Activated effector memory CD4-positive, alpha-beta T cell treated with Interleukin-2 at 50 U/mL for 16 hours (primary cell): ENCODE data around the gene MTOR.
"Not testable (repeated sequence)": the region's sequence is repeated elsewhere in the genome, so short reads cannot be mapped to it uniquely, and the experiment has no call there.

Experiments
- DNase-seq: peaks from one replicate; pipeline ENCODE4 v3.0.0-alpha.2; 2020

MTOR gene

DNA sequence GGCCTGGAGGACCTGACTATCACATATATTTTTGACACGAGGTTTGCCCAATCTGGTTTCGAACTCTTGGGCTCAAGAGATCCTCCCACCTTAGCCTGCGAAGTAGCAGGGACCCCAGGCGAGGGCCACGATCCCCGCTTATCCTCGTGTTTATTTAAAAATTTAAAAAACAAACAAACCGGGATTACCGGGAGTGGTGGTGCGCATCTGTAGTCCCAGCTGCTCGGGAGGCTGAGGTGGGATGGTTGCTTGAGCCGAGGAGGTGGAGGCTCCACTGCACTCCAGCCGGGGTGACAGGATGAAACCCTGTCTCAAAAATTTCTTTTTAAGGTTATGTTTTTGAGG lies 162.2 kb downstream of the MTOR start:
- DNase-seq, result no peak

DNA sequence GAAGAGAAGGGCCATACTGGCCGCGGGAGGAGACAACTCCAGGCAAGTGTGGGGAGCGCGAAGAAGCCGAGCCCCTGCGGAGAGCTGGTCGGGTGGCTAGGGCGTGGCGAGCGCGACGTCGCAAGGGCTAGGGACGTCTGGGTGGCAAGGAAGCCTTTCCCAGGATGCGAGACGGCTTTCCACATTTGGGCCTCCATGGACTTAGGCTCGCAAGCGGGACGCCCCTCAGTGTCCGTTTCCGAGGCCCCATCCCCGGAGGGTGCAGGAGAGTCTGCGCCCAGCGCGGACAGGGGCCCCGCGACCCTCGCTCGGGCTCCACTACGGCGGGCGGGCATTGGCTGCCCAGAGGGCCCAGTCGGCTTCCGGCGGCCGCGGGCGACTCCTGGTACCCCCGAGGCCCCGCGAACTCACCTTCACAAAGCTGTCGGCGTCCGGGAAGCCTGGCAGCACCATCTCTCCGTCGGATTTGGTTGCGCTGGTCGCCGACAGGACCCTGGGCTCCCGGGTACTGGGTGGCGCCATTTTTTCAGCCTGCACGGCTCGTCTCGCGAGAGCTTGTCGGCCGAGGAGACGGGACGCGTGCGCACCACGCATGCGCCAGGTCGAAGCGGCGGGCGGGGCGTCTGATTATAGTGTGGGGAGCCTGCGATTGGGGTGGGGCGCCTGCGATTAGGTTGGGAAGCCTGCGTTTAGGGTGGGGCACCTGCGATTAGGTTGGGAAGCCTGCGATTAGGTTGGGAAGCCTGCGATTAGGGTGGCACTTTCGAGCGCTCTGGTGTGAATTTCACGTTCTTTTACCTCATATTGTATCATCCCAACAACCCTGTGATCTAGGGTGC lies 162.8 kb downstream of the MTOR start, which contains the start of gene EXOSC10:
Gene EXOSC10, minus strand, starts transcription at position 560 of the 839 bp plus-strand sequence. Its CDS starts 38 bp downstream, at position 522.
- peak; percentile 91 for DNase-seq

DNA sequence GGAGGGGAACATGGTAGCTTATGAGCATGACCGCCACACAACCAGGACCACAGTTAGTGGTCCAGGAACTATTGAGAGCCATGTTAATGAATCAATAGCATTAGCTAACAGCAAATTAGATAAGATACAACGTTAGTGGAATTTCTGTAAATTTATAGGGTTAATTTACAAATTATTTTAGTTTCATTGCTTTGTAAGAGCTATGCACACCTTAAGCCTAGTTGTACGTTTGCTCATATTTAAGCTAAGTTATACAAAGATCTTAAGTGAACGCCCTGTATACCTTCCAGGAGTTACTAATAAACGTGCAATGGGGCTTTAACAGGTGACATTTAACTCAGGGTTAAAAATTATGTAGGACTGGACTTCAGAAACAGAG lies 163.4 kb downstream of the MTOR start:
- no peak for DNase-seq

DNA sequence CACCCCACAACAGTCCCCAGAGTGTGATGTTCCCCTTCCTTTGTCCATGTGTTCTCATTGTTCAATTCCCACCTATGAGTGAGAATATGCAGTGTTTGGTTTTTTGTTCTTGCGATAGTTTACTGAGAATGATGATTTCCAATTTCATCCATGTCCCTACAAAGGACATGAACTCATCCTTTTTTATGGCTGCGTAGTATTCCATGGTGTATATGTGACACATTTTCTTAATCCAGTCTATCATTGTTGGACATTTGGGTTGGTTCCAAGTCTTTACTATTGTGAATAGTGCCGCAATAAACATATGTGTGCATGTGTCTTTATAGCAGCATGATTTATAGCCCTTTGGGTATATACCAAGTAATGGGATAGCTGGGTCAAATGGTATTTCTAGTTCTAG lies 178.6 kb downstream of the MTOR start:
- DNase-seq, result not testable (repeated sequence)

DNA sequence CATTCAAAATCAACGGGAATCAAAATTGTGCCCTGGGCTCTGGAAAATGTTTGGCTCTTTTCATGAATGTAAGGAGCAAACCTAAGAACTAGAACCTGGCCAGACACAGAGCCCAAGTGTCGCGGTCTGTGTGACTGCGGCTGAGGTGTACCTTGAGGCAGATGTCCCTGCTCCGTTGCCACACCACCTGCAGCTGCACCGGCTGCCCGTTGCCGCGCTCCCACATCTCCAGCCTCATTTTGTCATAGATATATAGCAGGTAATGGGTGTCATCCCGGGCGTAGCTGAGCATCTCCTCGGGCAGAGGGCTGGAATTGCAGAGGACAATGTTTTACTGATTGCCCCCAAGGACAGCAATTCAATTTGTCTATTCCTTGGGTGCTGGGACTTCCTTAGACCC lies 181.4 kb downstream of the MTOR start:
- no peak for DNase-seq

DNA sequence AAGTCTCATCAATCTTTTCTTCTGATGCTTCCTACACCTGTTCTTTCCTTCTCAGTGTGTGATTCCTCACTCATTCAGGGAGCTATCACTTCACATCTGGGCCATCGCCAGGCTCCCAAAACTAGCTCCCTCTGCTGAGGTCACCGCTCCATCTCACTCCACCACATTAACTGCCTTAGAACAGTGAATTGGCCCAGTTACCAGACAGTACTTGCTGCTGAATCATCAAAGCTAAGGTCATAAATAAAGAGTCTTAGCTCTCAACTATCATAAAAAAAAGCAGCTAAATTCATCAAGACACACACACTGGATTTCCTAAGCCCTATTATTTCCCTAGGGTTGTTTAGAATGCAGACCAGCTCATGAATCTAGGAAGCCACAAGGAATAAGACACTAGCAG lies 183.7 kb downstream of the MTOR start:
- no peak for DNase-seq

DNA sequence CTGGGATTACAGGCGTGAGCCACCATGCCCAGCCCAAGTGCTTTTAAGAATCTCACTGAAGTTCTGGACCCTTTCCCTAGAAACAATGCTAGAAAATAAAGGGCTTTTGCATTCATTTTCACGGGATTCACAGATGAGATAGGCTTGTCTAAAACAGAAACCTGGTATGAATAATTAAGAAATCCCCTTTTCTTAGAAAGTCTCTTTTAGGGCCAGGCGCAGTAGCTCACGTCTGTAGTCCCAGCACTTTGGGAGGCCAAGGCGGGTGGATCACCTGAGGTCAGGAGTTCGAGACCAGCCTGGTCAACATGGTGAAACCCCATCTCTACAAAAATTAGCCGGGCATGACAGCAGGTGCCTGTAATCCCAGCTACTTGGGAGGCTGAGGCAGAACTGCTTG lies 189.0 kb downstream of the MTOR start:
- not testable (repeated sequence) for DNase-seq

DNA sequence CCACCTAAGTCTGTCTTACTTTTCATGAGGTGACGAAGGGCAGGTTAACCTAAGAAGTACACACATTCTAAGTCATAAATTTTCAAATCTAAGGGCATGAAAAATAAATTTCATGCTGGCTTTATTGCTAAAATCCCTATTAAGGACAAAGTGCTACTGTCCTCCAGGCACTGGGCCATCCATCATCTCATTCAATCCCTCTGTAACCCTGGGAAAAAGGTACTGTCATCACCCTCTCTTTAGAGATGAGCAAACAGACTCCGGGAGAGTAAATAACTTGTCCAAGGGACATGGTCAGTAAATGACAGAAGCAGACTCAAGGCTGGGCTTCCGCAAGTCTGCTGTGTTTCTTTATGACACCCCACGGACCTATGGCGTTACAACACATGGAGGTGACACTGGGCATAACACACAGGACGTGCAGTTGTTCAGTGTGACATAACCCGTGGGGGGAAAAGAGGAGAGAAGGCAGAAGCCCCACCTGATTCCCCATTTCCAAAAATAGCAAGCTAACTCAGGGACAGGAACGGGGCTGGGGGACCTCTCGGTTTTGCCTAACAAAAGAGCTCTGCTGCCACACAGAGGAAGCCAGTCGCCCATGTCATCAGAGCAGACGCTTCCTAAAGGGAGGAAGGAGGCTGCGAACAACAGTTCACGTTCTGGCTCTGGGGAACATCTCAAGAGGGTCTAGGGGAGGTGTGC lies 190.0 kb downstream of the MTOR start:
- no peak for DNase-seq

DNA sequence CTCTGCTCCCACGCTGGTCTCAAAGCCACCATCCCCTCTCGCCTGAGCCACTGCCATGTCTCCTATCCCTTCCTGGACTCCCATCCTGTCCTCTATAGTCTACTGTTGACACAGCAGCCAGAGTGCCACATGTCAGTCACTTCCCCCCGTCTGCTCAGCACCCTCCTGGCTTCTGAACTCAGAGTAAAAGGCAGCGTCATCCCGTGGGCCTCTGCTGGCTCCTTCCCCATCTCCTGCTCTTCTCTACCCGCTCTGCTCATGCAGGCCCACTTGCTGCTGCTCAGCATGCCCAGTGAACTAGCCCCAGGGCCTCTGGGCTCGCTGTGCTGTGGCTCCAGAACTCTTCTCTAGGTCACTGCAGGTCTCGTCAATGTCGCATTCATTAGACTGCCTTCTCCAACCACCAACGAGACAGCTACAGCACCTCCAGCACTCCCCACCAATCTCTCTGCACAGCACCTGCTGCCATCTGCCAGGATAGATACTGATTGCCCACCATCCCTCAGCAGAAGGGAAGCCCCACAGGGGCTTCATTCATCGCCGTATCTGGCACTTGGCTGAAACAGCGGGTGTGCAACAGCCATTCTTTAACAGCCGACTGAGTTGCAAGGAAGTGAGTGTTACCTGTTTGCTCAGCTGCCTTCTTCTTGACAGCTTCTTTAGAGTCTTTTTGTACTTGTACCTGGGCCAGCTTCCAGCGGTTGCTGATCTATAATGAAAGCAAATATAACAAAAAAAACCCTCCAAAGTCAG lies 190.7 kb downstream of the MTOR start:
- no peak for DNase-seq

DNA sequence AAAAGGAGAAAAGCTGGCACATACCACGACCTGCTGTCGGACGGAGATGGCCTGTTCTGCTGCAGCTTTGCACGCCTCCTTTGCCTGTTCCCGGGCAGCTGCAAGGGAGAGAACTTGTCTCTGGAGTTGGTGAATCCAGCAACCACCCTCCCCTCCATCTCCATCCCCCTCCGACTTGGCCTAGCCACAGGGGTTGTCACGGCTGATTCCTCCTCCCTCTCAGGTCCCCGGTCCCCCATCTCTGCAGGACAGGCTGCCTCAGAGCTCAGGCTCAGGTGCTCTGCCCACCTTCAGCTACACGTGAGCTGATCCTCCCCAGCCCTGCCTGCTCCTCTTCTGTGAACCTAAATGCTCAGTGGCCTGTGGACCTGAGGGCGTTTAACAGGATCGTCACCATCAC lies 191.5 kb downstream of the MTOR start:
- DNase-seq, result no peak

DNA sequence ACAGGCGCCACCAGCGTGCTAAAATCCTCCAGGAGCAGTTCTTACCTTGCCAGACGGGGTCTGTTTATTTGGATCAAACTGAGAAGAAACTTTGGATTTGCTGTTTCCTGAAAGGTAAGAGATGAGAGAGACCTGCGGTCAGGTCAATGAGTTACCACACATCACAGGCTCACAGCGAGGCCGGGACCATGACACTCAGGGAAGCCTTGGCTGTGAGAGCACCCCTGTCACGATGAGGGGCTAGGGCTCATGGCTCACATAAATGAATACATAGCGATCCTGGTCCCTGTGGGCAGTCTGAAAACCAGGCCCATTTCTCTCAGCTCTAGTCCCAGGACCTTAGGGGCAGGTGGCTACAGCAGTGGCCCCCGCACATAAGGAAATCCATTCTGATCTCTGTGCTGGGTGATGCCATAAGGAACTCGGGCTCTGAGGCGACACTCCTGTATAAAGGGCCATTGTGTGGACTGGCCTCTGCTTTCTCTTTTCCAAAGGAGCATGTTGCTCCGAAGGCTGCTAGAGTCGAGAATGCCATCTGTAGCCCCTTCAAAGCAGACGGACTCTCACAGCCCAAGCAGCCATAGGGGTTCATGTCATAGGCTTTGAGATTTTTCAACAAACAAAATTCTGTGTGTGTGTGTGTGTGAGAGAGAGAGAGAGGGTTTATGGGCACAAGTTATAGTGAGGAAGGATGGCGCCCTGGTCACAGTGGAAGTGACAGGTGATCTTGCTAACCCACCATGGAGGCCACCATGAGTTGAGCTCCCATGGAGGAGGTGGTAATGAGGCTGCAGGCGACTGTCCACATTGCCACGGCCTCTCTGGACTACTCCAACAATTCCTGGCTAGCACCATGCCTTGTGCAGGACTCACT lies 193.5 kb downstream of the MTOR start:
- DNase-seq, result no peak

DNA sequence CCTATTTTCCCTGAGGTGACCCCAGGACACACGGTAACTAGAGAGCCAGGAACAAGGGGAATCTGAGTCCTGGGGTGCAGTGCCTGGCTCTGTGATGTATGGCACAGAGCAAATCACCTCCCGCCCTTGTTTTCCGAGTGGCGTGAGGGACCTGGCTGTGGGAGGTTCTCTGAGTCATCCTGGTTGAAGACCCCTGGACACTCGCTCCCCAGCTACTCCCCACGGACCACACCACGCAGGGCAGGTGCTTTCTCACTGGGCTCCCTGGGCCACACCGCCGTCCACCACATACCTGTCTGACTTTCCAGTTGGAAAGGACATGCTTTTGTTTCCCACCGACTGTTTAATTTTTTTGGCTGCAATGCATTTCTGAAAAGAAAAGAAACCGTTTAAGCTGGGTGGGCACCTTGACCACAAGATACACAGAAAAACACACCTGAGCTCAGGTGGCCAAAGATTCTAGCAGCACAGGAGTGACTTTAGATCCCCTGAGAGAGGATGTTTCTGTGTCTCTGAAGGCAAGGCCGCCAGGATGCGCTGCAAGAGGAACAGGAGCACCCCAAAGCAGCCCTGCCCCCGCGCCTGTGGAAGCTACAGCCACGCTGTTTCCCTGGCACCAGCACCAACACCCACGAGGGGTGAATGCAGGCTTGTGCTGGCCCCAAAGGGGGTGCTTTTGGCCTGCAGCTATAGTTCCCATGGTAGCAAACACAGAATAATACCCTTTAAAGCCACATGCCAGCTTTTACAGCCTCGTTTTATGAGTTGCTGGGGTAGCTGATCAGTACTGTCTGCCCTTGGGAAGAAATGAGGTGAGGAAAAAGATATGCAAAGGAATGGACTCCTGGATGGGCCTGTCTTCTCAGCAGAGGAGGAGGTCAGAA lies 194.4 kb downstream of the MTOR start:
- DNase-seq, result no peak

DNA sequence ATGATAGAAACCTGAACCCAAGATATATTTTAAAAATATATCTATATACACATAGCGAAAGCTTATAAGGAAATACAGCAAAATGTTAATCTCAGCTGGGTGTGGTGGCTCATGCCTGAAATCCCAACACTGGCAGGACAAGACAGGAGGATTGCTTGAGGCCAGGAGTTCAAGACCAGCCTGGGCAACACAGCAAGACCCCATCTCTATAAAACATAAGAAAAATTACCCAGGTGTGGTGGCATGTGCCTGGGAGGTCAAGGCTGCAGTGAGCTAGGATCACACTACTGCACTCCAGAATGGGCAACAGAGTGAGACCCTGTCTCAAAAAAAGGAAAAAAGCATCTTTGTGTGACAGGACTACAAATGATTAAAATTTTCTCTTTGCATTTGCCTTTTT lies 196.6 kb downstream of the MTOR start:
- DNase-seq, result no peak

DNA sequence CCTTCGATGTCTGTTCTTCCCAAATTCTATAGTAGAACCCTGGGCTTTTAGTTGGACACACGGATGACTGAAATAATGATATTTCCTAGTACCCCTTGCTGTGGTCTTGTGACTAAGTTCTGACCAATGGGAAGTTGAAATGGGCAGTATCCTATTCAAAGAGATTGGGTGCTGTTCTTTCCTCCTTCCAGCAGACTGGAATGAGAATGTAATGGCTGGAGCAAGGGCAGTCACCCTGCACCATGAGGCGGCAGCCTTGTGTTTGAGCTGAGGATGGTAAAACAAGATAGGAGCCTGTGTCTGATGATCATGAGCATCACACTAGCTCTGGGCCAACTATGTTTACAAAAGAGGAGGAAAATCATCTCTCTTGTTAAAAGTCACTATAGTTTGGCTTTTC lies 197.4 kb downstream of the MTOR start:
- no peak for DNase-seq

DNA sequence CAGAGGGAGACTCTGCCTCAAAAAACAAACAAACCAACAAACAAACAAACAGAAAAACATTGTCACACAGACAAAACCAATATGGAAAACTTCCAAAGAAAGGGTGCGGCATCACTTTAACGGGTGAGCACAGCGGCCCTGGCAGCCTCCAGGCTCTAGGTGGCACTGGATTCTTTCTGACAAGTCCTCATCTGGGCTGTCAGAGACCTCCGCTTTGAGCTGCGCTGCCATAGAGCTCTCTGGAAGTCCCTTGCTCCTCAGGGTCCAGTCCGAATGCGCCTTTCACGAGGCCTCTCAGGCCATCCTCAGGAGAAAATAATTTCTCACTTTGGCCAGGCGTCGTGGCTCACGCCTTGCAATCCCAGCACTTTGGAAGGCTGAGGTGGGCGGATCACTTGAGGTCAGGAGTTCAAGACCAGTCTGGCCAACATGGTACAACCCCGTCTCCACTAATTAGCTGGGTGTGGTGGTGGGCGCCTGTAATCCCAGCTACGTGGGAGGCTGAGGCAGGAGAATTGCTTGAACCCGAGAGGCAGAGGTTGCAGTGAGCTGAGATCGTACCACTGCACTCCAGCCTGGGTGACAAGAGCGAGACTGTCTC lies 198.3 kb downstream of the MTOR start:
- not testable (repeated sequence) for DNase-seq

DNA sequence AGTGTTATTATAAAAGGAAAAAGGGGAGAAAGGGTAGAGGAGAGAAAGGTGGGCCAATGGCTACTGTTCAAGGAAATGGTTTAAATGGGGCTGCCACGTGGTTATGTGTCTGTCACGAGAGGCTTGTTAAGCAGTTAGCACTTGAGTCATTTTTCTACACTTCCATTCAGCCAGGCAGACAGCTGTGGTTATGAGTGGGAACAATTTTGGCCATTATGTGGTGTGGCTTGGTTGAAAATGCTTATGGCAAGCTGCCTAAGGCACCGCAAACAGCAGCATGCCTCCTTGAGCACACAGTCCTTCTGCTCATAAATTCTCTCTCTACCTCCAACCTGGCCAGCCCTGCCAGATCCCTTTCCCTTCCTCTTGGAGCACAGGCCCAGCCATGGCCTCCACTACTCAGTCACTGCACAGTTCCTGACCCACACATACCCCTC lies 199.4 kb downstream of the MTOR start:
- no peak for DNase-seq

DNA sequence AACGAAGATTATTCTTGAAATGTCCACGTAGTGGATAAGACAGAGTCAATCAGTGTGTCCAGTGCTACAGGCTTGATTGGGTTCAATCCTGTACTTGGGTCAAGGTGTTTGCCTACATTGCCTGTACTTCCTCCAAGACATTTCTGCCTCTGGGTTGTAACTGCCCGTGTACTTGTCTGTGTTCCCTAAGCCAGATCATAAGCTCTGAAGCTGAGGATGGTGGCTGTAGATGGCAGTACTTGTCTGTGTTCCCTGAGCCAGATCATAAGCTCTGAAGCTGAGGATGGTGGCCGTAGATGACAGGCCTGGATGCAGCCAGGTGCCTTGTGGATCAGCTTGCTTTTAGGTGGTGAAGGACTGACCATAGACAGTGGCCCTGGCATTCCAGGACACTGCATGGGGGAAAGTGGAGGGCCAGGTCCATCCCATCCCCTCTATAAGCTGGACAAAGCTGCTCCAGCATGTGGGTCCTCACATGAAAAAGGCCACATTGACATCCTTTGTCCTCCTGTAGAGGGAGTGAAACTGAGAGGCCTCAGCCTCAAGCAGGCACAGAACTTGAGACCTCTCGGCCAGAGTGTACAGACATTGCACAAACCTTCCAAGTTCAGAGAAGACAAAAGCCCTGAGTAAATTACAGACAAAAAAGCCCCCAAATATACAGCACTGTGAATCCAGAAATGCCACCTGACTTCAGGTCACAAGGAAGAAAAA lies 200.5 kb downstream of the MTOR start:
- no peak for DNase-seq

DNA sequence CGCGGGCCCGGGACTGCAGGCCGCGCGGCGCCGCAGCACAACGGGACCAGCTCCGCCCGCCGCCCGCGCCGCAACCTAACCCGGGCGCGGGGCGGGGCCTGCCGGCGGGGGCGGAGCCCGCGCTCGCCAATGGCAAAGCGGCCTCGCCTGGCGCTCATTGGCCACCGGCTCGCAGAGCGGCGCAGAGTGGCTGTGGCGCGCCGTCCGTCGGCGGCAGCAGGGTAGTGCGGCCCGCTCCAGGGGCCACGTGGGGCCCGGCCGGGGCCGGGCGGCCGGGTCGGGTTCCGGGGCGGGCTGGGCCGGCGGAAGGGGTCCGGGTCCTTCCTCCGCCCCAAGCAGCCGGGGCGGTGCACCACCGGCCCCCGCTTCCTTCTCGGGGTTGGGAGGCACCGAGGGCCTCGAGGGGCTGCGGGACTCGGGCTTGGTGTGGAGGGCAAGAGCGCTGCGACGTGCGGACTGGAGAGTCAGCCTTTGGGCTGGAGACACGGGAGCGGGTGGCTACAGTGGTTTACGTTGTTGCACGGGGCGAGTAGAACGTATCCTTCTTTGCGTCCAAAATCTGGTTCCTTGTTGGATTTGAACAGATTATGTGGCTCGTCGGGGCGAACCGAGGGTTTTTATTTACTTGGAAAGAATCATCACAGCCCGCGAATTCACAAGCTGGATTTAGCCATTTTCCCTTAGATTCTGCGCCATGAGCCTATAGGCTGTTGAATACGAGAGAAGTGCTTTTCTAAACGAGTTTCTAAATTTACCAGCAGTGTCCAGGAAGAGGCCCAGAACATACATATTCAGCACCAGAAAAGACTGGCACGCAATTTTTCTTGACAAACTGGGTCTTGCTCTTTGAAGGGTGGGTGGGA lies 202.2 kb downstream of the MTOR start, which contains the start of gene SRM:
Gene SRM, minus strand, starts transcription at position 51 of the 863 bp plus-strand sequence. CDS start 75 bp downstream, outside the sequence.
- DNase-seq, result peak; percentile 87
